GM12878 (cell line): ENCODE measurements around the gene ANKRD44. TPM values are rescaled to one million over a fixed set of nuclear protein-coding genes. Genes with fewer than 3 reads are reported as not detected.

Experiments
- BACH1 ChIP-seq: fragments of 450-650 bp; IDR thresholded peaks from 2 replicates; pipeline ENCODE4 v1.6.1; 2017; ENCODE audit warnings: mild to moderate bottlenecking, borderline replicate concordance
- CHD4 ChIP-seq: fragments of 200-600 bp; sonication (generic); IDR thresholded peaks from 2 replicates; pipeline ENCODE4 v1.6.1; 2016; ENCODE audit warnings: mild to moderate bottlenecking
- CUX1 ChIP-seq: IDR thresholded peaks from 2 replicates; pipeline ENCODE4 v1.6.1; 2012; ENCODE audit warnings: improper control_type of control experiment, low read depth, low read length; ENCODE audit not compliant: insufficient replicate concordance
- HDAC2 ChIP-seq: fragments of 200-600 bp; sonication (generic); IDR thresholded peaks from 2 replicates; pipeline ENCODE4 v1.6.1; 2017
- KAT2A ChIP-seq: conservative IDR thresholded peaks from 2 replicates; pipeline ENCODE4 v1.6.1; 2011; ENCODE audit warnings: low read depth, low read length; ENCODE audit not compliant: control insufficient read depth
- PAX5 ChIP-seq: IDR thresholded peaks from 2 replicates; pipeline ENCODE4 v1.6.1; 2011; ENCODE audit warnings: low read depth, low read length, borderline replicate concordance
- PKNOX1 ChIP-seq: fragments of 450-650 bp; IDR thresholded peaks from 2 replicates; pipeline ENCODE4 v1.6.1; 2016; ENCODE audit warnings: mild to moderate bottlenecking
- POLR2AphosphoS2 ChIP-seq: IDR thresholded peaks from 2 replicates; pipeline ENCODE4 v1.6.1; 2011; ENCODE audit warnings: low read depth, mild to moderate bottlenecking, low read length, improper control_type of control experiment, moderate library complexity
- RFX5 ChIP-seq: IDR thresholded peaks from 2 replicates; pipeline ENCODE4 v1.6.1; 2011; ENCODE audit warnings: low read depth, low read length, improper control_type of control experiment
- ZNF687 ChIP-seq: fragments of 450-650 bp; IDR thresholded peaks from 2 replicates; pipeline ENCODE4 v1.6.1; 2017; ENCODE audit warnings: mild to moderate bottlenecking, moderate library complexity
- ZZZ3 ChIP-seq: IDR thresholded peaks from 2 replicates; pipeline ENCODE4 v1.6.1; 2011; ENCODE audit warnings: low read depth; ENCODE audit not compliant: control insufficient read depth, insufficient read length
- polyA plus RNA-seq, 11 experiments: library from polyadenylated mRNA; depleted of rRNA in 4 of 11; unstranded in 6 of 11; stranded (reverse) in 5 of 11; fragments of >200 nt; fragmentation: Nextera tagmentation in 4 of 11; fragmentation: Illumina TruSeq in 1 of 11; extraction: Ambion mirVana in 4 of 11; extraction: Trizol in 1 of 11; gene quantifications; 1 replicate in 1 of 11; 2 replicates in 10 of 11; pipeline versions ENCODE4 v1.2.1 to v1.2.3, GENCODE V29; 2011 to 2016; ENCODE audit warnings: inconsistent platforms in 2 of 11, missing spikeins in 2 of 11, low read depth in 1 of 11
- total RNA-seq, 4 experiments: library from RNA; depleted of rRNA in 3 of 4; stranded (reverse); fragments of >200 nt in 3 of 4; fragmentation: Illumina TruSeq in 1 of 4; extraction: Trizol in 1 of 4; gene quantifications; 2 replicates each; pipeline versions ENCODE4 v1.2.1 to v1.2.3, GENCODE V29; 2013 to 2021

The ANKRD44 gene
- total and polyA plus RNA-seq, 10 of the 15 experiments (the other 5 are each of a cell fraction or from before 2014, with no cell fraction given) = 19.1 to 99.1 (median 59.6) TPM

- peak; percentile 60 for TF ChIP-seq CUX1
- TF ChIP-seq HDAC2 = no peak
- TF ChIP-seq ZNF687 = peak; percentile 20; the same call in 1 of the 2 replicates
- TF ChIP-seq PKNOX1 = peak; percentile 65
- no peak for TF ChIP-seq PAX5
- no peak for TF ChIP-seq RFX5
- TF ChIP-seq POLR2AphosphoS2 = no peak
- no peak for TF ChIP-seq BACH1
- no peak for TF ChIP-seq CHD4
- no peak for TF ChIP-seq ZZZ3
- TF ChIP-seq KAT2A = no peak
Measured at GRCh38 chr2:197152451-197153228, 157.9 kb downstream of the ANKRD44 start (continued).
